Osteocyte (in vitro differentiated cells): Measurements from ENCODE around the gene SIGLEC15. TPM values are rescaled to one million over a fixed set of nuclear protein-coding genes. Genes with fewer than 3 reads are reported as not detected.

ENCODE experiments used
- DNase-seq: peaks from one replicate; pipeline ENCODE4 v3.0.0; 2021; ENCODE audit warnings: mixed read lengths; ENCODE audit not compliant: unreplicated experiment; ENCODE audit errors: extremely low spot score
- H3K27ac Mint-ChIP-seq: one replicate; pipeline ENCODE4 v1.8.0; 2021; ENCODE audit warnings: mild to moderate bottlenecking, mixed read lengths; ENCODE audit not compliant: unreplicated experiment
- H3K27me3 Mint-ChIP-seq: one replicate; pipeline ENCODE4 v1.8.0; 2021; ENCODE audit warnings: mixed read lengths; ENCODE audit not compliant: unreplicated experiment
- H3K36me3 Mint-ChIP-seq: one replicate; pipeline ENCODE4 v1.8.0; 2021; ENCODE audit warnings: mixed read lengths; ENCODE audit not compliant: unreplicated experiment
- H3K4me1 Mint-ChIP-seq: one replicate; pipeline ENCODE4 v1.8.0; 2021; ENCODE audit warnings: mixed read lengths; ENCODE audit not compliant: unreplicated experiment
- H3K4me3 Mint-ChIP-seq: one replicate; pipeline ENCODE4 v1.8.0; 2021; ENCODE audit warnings: mild to moderate bottlenecking, moderate library complexity, mixed read lengths; ENCODE audit not compliant: unreplicated experiment
- H3K9me3 Mint-ChIP-seq: one replicate; pipeline ENCODE4 v1.8.0; 2021; ENCODE audit warnings: mixed read lengths; ENCODE audit not compliant: unreplicated experiment
- CTCF ChIP-seq: fragments of 200-600 bp; sonication (generic); IDR thresholded peaks from 2 replicates; pipeline ENCODE4 v1.5.0; 2021; ENCODE audit warnings: antibody characterized with exemption, mild to moderate bottlenecking, moderate library complexity
- total RNA-seq: library from RNA; stranded (reverse); gene quantifications from 2 replicates; pipeline ENCODE4 v1.2.1, GENCODE V29; 2021

Gene SIGLEC15
- total RNA-seq, 1 donor from 2014 or later = 0.13 TPM

DNA sequence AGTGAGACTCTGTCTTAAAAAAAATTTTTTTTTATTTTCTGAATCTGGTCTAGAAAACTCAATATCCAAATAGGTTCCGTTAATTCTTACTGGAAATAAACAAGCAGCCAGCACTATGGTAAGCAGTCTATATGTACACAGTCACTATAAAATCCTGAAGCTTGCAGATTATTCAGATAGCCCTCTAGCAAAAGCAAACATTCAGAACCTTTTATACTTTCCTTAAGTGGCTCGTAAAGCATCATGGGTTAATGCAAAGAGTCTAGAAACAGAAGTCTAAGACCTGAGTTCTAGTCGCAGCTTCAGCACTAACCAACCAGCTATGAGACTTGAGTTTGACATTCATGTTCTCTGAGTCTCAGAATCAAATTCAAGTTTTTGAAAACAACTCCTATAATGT is 51.9 kb downstream of the SIGLEC15 start:
- Mint-ChIP-seq H3K9me3 (peaks cover 5% of the 10 kb centered on the region), H3K4me3 (no peak overlapping the region), H3K4me1 (peaks cover 2% of the 10 kb centered on the region), H3K36me3 (peaks cover 51% of the 10 kb centered on the region), H3K27me3 (no peaks in the 10 kb centered on the region), H3K27ac (no peak overlapping the region)
- DNase-seq = no peak
- no peak for TF ChIP-seq CTCF

GRCh38 chr18:45879681-45880655 is 54.5 kb downstream of the SIGLEC15 start:
- Mint-ChIP-seq H3K27ac (no peak overlapping the region), H3K4me3 (no peak overlapping the region), H3K36me3 (peaks cover 46% of the 10 kb centered on the region), H3K27me3 (no peaks in the 10 kb centered on the region), H3K9me3 (peaks cover 5% of the 10 kb centered on the region), H3K4me1 (peaks cover 2% of the 10 kb centered on the region)
- peak; percentile 100 for TF ChIP-seq CTCF
- DNase-seq = peak; percentile 90

DNA sequence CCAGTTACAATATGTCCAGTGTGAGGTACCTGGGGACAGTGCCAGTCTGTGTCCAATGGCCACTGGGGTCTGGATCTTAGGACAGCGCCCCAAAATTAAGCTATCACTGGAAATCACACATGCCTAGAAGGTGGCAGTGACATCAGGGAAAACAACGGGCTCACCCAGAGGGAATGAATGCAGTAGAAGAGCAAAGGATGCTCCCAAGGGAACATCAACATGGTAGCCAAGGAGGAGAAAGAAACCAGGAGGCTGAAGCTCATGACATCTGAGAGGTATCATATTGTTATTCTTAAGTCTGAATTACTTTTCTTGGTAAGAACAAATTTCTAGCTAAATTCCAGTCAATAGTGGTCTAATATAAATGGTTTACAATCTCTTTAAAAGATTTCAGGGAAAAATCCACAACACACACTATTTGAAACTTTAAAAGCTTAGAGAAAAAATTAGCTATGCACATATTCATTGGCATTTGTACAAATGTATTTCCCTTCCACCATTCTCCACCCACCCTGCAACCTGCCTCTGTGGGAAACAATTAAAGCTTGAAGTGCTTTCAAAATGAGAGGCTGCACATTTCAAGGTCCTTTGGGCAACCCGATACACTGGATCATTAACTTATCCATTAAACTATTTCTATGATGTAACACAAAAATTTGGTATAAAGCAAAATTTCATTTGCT is 55.5 kb downstream of the SIGLEC15 start:
- no peak for TF ChIP-seq CTCF
- H3K4me1 Mint-ChIP-seq = peaks cover 2% of the 10 kb centered on the region
- H3K27me3 Mint-ChIP-seq = no peaks in the 10 kb centered on the region
- no peaks in the 10 kb centered on the region for H3K9me3 Mint-ChIP-seq
- no peak overlapping the region for H3K27ac Mint-ChIP-seq
- no peak for DNase-seq
- peaks cover 41% of the 10 kb centered on the region for H3K36me3 Mint-ChIP-seq
- H3K4me3 Mint-ChIP-seq = no peak overlapping the region

- no peaks in the 10 kb centered on the region for H3K9me3 Mint-ChIP-seq
- no peak overlapping the region for H3K4me3 Mint-ChIP-seq
- H3K27me3 Mint-ChIP-seq = no peaks in the 10 kb centered on the region
- no peak overlapping the region for H3K27ac Mint-ChIP-seq
- DNase-seq = no peak
- no peaks in the 10 kb centered on the region for H3K4me1 Mint-ChIP-seq
- H3K36me3 Mint-ChIP-seq = peaks cover 39% of the 10 kb centered on the region
- no peak for TF ChIP-seq CTCF
Measured at GRCh38 chr18:45887585-45887984, 62.1 kb downstream of the SIGLEC15 start.

GRCh38 chr18:45889419-45890064 is 64.1 kb downstream of the SIGLEC15 start:
- H3K36me3 Mint-ChIP-seq = peaks cover 31% of the 10 kb centered on the region
- no peak for DNase-seq

More at GRCh38 chr18:45889419-45890064, 64.1 kb downstream of the SIGLEC15 start:
- Mint-ChIP-seq H3K9me3 (no peaks in the 10 kb centered on the region), H3K4me1 (no peaks in the 10 kb centered on the region), H3K27ac (no peak overlapping the region), H3K4me3 (no peak overlapping the region), H3K27me3 (no peaks in the 10 kb centered on the region)
- TF ChIP-seq CTCF = no peak
